ENCODE data around the gene OSBPL10. TPM values are rescaled to one million over a fixed set of nuclear protein-coding genes. Genes with fewer than 3 reads are reported as not detected.

The OSBPL10 gene
- total and polyA plus RNA-seq, 2 of the 8 experiments (the other 6 are each of a cell fraction or from before 2014, with no cell fraction given), result 26.2 to 86.7 TPM

DNA sequence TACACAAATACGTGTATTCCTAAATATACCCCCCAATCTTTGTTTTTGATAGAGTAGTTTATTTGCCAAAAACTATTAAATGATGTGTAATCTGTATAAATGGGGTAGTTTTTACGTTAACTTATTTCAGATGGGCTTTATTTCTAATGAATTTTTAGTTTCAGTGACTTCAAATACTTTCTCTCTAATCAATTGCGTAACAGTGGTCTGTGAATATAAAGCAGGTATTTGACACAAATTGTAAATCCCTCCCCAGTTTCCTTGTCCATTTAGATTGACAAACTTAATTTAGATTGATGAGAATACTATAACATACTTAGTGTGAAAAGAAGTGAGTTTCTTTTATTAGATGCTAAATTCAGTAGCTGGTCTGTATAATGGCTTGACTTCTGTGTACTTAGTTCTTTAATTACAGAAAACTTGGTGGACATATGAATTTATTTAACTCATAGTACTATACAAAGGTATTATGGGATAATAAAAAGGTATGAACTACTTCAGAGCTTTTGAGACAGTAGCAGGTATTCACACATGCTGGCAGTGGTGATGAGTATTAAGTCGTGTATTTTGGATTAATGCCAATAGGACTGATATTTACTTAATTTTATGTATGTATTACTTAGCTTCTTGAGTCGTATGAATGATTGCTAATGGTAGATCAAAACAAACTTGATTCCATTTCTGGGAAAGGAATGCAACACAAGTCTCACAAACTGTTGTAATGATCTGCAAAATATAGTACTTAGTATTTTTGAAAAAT, 366.7 kb downstream of the OSBPL10 start:
- Histone ChIP-seq H3K79me1 (ENCODE audit: low read depth, low read length) (no peaks in the 10 kb centered on the region), H3K36me3 (ENCODE audit: control insufficient read depth in 2 of 4, insufficient read depth in 4 of 4, low read length in 3 of 4) (peaks cover 0 to 8% (median 0%) of the 10 kb centered on the region in 4 experiments; a peak in 2 of 8 replicates), H3K4me3 (ENCODE audit: extremely low read depth in 1 of 4, insufficient read depth in 2 of 4, low read depth in 3 of 4, low read length in 4 of 4) (no peak overlapping the region), H2AFZ (ENCODE audit: low read length) (no peak overlapping the region), H3K9ac (replicated peaks in 1 of 4; ENCODE audit: extremely low read depth in 1 of 4, low read depth in 3 of 4, low read length in 3 of 4) (no peak overlapping the region), H4K8ac (ENCODE audit: extremely low read depth, insufficient read depth, low read length) (no peak overlapping the region), H3K14ac (ENCODE audit: insufficient read length) (no peak overlapping the region), H2BK5ac (ENCODE audit: low read depth, low read length) (no peak overlapping the region), H3K4ac (replicated peaks; ENCODE audit: insufficient read length, low read depth, low read length) (no peak overlapping the region), H3K4me1 (replicated peaks in 1 of 4; ENCODE audit: control insufficient read depth in 3 of 4, insufficient read depth in 4 of 4, low read length in 3 of 4) (peaks cover 0 to 2% (median 0%) of the 10 kb centered on the region in 4 experiments; a peak in 1 of 7 replicates), H3K9me3 (ENCODE audit: insufficient read depth in 2 of 2, low read depth in 1 of 2, low read length in 1 of 2) (no peaks in the 10 kb centered on the region), H3K27me3 (replicated peaks in 1 of 4; ENCODE audit: control insufficient read depth in 3 of 4, extremely low read depth in 1 of 4, insufficient read depth in 3 of 4, low read length in 3 of 4) (peaks cover 0 to 1% (median 0%) of the 10 kb centered on the region in 4 experiments; a peak in 1 of 7 replicates), H4K91ac (replicated peaks; ENCODE audit: insufficient read length, low read length) (no peak overlapping the region), H3K56ac (replicated peaks; ENCODE audit: insufficient read length, low read depth, low read length) (no peak overlapping the region), H3K4me2 (ENCODE audit: insufficient read depth in 1 of 2, low read depth in 2 of 2, low read length in 2 of 2) (no peak overlapping the region), H3K23me2 (ENCODE audit: low read depth, low read length) (no peaks in the 10 kb centered on the region), H3K79me2 (ENCODE audit: control insufficient read depth in 1 of 2, insufficient read depth in 2 of 2, low read length in 2 of 2) (peaks cover 0 to 31% of the 10 kb centered on the region in 2 experiments; a peak in 2 of 4 replicates), H3K23ac (ENCODE audit: insufficient read length) (no peak overlapping the region), H4K5ac (ENCODE audit: insufficient read length, low read depth, low read length) (no peak overlapping the region), H2BK20ac (ENCODE audit: low read length) (no peak overlapping the region), H3K18ac (ENCODE audit: extremely low read depth, low read length) (no peak overlapping the region), H4K20me1 (replicated peaks in 1 of 2; ENCODE audit: control insufficient read depth in 1 of 2, insufficient read depth in 2 of 2, low read length in 2 of 2) (no peaks in the 10 kb centered on the region), H2BK15ac (ENCODE audit: low read length) (no peak overlapping the region), H3K27ac (ENCODE audit: low read depth, low read length) (no peak overlapping the region), H2BK12ac (ENCODE audit: low read depth, low read length) (no peak overlapping the region), H2BK120ac (replicated peaks; ENCODE audit: low read depth, low read length) (no peak overlapping the region), H2AK5ac (ENCODE audit: low read depth, low read length) (no peak overlapping the region)
- DNase-seq (ENCODE audit: low read depth in 1 of 2, low spot score in 2 of 2) (no peak), FAIRE-seq (no peak)
- ChIA-PET CTCF (ENCODE audit: partially characterized antibody) (no interaction called here), POLR2A (ENCODE audit: partially characterized antibody) (no interaction called here)
- WGBS, 2 experiments (ENCODE audit: extremely low coverage in 1 of 2, insufficient coverage in 1 of 2, insufficient read length in 1 of 2, insufficient replicate concordance in 2 of 2, low coverage in 1 of 2, low lambda C conversion rate in 2 of 2, missing lambda C conversion rate in 1 of 2), result 72% methylated on average over 5 of the region's 5 CpGs; no CpG with 5 or more reads in 1 of the 2 experiments
- TF ChIP-seq POLR2AphosphoS5 (IDR thresholded peaks at IDR 0.05; ENCODE audit: low read depth, low read length) (no peak), CEBPB (IDR thresholded peaks at IDR 0.05; ENCODE audit: low read depth, low read length) (peak; percentile 75; the same call in 1 of the 2 replicates), NANOG (IDR thresholded peaks at IDR 0.05; ENCODE audit: insufficient read depth, low read depth, low read length, poor library complexity, severe bottlenecking) (no peak)
